ENCODE measurements around the gene TRIM63.
A peak's percentile ranks its signal among the peaks of the same experiment; 100 is the strongest.
"Not testable (repeated sequence)": the region's sequence is repeated elsewhere in the genome, so short reads cannot be mapped to it uniquely, and the experiment has no call there.

Gene TRIM63

GRCh38 chr1:26094677-26095383, 27.4 kb upstream of the TRIM63 start:
- peak overlapping the region in 1 of 2 donors; percentile 82 for H3K27ac Mint-ChIP-seq
- no peaks in the 10 kb centered on the region for H3K9me3 Mint-ChIP-seq
- H3K4me1 Mint-ChIP-seq = no peaks in the 10 kb centered on the region
- no peak for ATAC-seq
- H3K27me3 Mint-ChIP-seq = peaks cover 45% of the 10 kb centered on the region
- no peak for DNase-seq
- H3K4me3 Mint-ChIP-seq = no peak overlapping the region

GRCh38 chr1:26094076-26094669, 26.7 kb upstream of the TRIM63 start:
- H3K4me1 Mint-ChIP-seq = no peaks in the 10 kb centered on the region
- no peak overlapping the region for H3K4me3 Mint-ChIP-seq
- ATAC-seq = no peak
- H3K27me3 Mint-ChIP-seq = peaks cover 45% of the 10 kb centered on the region
- H3K9me3 Mint-ChIP-seq = no peaks in the 10 kb centered on the region
- H3K27ac Mint-ChIP-seq = no peak overlapping the region
- DNase-seq = no peak

- H3K27ac Mint-ChIP-seq, ATAC-seq, H3K4me3 Mint-ChIP-seq, DNase-seq, H3K4me1 Mint-ChIP-seq, H3K9me3 Mint-ChIP-seq: not testable (repeated sequence)
- H3K27me3 Mint-ChIP-seq = peaks cover 45% of the 10 kb centered on the region
Observed at GRCh38 chr1:26093569-26093968, 26.1 kb upstream of the TRIM63 start.

GRCh38 chr1:26092422-26092821, 25.0 kb upstream of the TRIM63 start:
- H3K9me3 Mint-ChIP-seq = no peaks in the 10 kb centered on the region
- H3K4me1 Mint-ChIP-seq = no peaks in the 10 kb centered on the region
- ATAC-seq (no peak), DNase-seq (no peak)
- no peak overlapping the region for H3K27ac Mint-ChIP-seq
- H3K27me3 Mint-ChIP-seq = peaks cover 45% of the 10 kb centered on the region
- no peak overlapping the region for H3K4me3 Mint-ChIP-seq

- no peak for DNase-seq
- Mint-ChIP-seq H3K4me3 (no peak overlapping the region), H3K4me1 (no peaks in the 10 kb centered on the region), H3K27me3 (peaks cover 45% of the 10 kb centered on the region), H3K27ac (no peak overlapping the region), H3K9me3 (no peaks in the 10 kb centered on the region)
- no peak for ATAC-seq
Observed at GRCh38 chr1:26090893-26091292, 23.5 kb upstream of the TRIM63 start.

GRCh38 chr1:26089125-26089524, 21.7 kb upstream of the TRIM63 start:
- Mint-ChIP-seq H3K4me1 (no peaks in the 10 kb centered on the region), H3K9me3 (no peaks in the 10 kb centered on the region), H3K27ac (no peak overlapping the region), H3K4me3 (no peak overlapping the region), H3K27me3 (peaks cover 53% of the 10 kb centered on the region)
- no peak for DNase-seq
- no peak for ATAC-seq

GRCh38 chr1:26084844-26085243, 17.4 kb upstream of the TRIM63 start:
- Mint-ChIP-seq H3K9me3 (no peaks in the 10 kb centered on the region), H3K27ac (no peak overlapping the region), H3K4me3 (no peak overlapping the region), H3K4me1 (no peaks in the 10 kb centered on the region), H3K27me3 (peaks cover 15% of the 10 kb centered on the region)
- ATAC-seq (no peak), DNase-seq (no peak)

GRCh38 chr1:26084091-26084561, 16.7 kb upstream of the TRIM63 start:
- Mint-ChIP-seq H3K9me3 (no peaks in the 10 kb centered on the region), H3K4me3 (no peak overlapping the region), H3K27ac (no peak overlapping the region), H3K4me1 (no peaks in the 10 kb centered on the region), H3K27me3 (peaks cover 15% of the 10 kb centered on the region)
- no peak for ATAC-seq
- no peak for DNase-seq

GRCh38 chr1:26083208-26083607, 15.8 kb upstream of the TRIM63 start:
- ATAC-seq (no peak), DNase-seq (no peak)
- H3K27me3 Mint-ChIP-seq = peaks cover 15% of the 10 kb centered on the region
- no peaks in the 10 kb centered on the region for H3K4me1 Mint-ChIP-seq
- H3K9me3 Mint-ChIP-seq = no peaks in the 10 kb centered on the region
- no peak overlapping the region for H3K4me3 Mint-ChIP-seq
- H3K27ac Mint-ChIP-seq = no peak overlapping the region

GRCh38 chr1:26082020-26082350, 14.6 kb upstream of the TRIM63 start:
- Mint-ChIP-seq H3K27ac (no peak overlapping the region), H3K27me3 (peaks cover 15% of the 10 kb centered on the region), H3K4me1 (no peaks in the 10 kb centered on the region), H3K4me3 (no peak overlapping the region), H3K9me3 (no peaks in the 10 kb centered on the region)
- ATAC-seq (no peak), DNase-seq (no peak)

- Mint-ChIP-seq H3K9me3 (no peaks in the 10 kb centered on the region), H3K27me3 (peaks cover 18% of the 10 kb centered on the region), H3K4me1 (no peaks in the 10 kb centered on the region), H3K4me3 (no peak overlapping the region), H3K27ac (peak overlapping the region in 1 of 2 donors; percentile 17)
- no peak for DNase-seq
- no peak for ATAC-seq
Observed at GRCh38 chr1:26081267-26082019, 14.0 kb upstream of the TRIM63 start.

- H3K9me3 Mint-ChIP-seq = no peaks in the 10 kb centered on the region
- no peak overlapping the region for H3K4me3 Mint-ChIP-seq
- no peak for DNase-seq
- H3K27ac Mint-ChIP-seq = no peak overlapping the region
- no peak for ATAC-seq
- peaks cover 16% of the 10 kb centered on the region for H3K27me3 Mint-ChIP-seq
- H3K4me1 Mint-ChIP-seq = no peaks in the 10 kb centered on the region
Observed at GRCh38 chr1:26079960-26080814, 12.8 kb upstream of the TRIM63 start.

GRCh38 chr1:26079178-26079563, 11.7 kb upstream of the TRIM63 start:
- Mint-ChIP-seq H3K9me3 (no peaks in the 10 kb centered on the region), H3K4me3 (no peak overlapping the region), H3K27me3 (peaks cover 9% of the 10 kb centered on the region), H3K27ac (peak overlapping the region in 1 of 2 donors; percentile 74), H3K4me1 (no peaks in the 10 kb centered on the region)
- DNase-seq = no peak
- no peak for ATAC-seq

- Mint-ChIP-seq H3K27ac (no peak overlapping the region), H3K4me3 (no peak overlapping the region), H3K4me1 (no peaks in the 10 kb centered on the region), H3K9me3 (no peaks in the 10 kb centered on the region), H3K27me3 (peaks cover 12% of the 10 kb centered on the region)
- no peak for ATAC-seq
- DNase-seq = no peak
Observed at GRCh38 chr1:26078286-26079177, 11.1 kb upstream of the TRIM63 start.

- no peak overlapping the region for H3K27ac Mint-ChIP-seq
- peaks cover 22% of the 10 kb centered on the region for H3K27me3 Mint-ChIP-seq
- H3K4me1 Mint-ChIP-seq = no peaks in the 10 kb centered on the region
- no peak for DNase-seq
- H3K4me3 Mint-ChIP-seq = no peak overlapping the region
- ATAC-seq = no peak
- no peaks in the 10 kb centered on the region for H3K9me3 Mint-ChIP-seq
Observed at GRCh38 chr1:26077524-26077923, 10.1 kb upstream of the TRIM63 start.
